ENCODE measurements around the gene NIPBL.

NIPBL gene

DNA sequence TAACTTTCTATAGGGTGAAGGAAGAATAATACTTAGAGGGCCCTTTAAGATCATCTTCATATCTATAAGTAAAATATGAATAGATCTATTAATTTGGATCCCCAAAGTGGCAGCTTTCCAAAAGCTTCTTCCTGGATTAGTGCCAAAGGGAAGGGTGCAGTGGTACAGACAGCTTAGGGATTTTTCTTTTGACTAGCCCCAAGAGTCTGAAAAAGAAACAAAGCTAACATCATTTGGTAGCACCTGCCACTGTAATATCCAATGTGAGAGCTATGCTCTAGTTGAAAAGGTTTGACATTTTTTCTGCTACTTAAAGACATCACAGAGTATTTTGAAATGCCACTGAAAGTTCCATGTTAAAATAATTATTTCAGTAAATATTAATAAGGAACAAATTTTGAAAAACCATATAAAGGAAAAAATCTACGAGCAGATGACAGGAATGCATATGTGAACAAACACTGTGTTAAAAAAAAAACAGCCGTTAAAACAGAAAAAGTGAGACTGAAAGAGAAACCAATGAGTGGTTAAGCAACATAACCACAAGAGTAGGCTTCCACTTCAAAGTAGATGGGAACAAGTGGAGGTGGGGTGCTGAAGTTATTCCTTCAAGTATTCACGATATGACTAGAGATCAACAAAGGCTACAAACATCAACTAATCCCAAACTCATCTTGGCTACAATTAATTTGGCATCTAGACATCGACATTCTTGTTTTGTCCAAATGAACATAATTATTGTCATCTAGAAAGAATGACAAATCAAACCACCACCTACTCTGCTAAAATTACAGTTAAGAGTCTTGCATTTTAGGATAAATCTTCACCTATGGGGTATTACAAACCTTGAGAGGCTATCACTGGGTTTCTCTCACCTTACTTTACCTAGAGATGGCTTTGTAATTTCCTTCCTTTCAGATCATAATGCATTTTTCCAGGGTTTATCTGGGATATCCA lies 235.1 kb downstream of the NIPBL start:
- Histone ChIP-seq H3K27ac (ENCODE audit: low read length) (no peak overlapping the region), H3K27me3 (ENCODE audit: control insufficient read depth in 1 of 2, insufficient read depth in 2 of 2, low read length in 2 of 2) (no peaks in the 10 kb centered on the region), H3K9me3 (ENCODE audit: control insufficient read depth in 2 of 2, low read length in 2 of 2) (no peaks in the 10 kb centered on the region), H3K4me1 (ENCODE audit: control insufficient read depth, insufficient read depth, low read length) (no peaks in the 10 kb centered on the region), H3K36me3 (ENCODE audit: control insufficient read depth in 2 of 2, insufficient read depth in 2 of 2, low read length in 2 of 2) (peaks cover 27 to 38% of the 10 kb centered on the region in 2 donors), H3K9ac (ENCODE audit: low read length in 2 of 2) (no peak overlapping the region), H3K4me3 (ENCODE audit: low read length in 2 of 2) (no peak overlapping the region)

GRCh38 chr5:37112383-37112991 lies 235.9 kb downstream of the NIPBL start:
- H3K9me3 ChIP-seq (ENCODE audit: control insufficient read depth in 2 of 2, low read length in 2 of 2) = no peaks in the 10 kb centered on the region
- no peaks in the 10 kb centered on the region for H3K4me1 ChIP-seq (ENCODE audit: control insufficient read depth, insufficient read depth, low read length)
- no peak overlapping the region for H3K27ac ChIP-seq (ENCODE audit: low read length)
- H3K36me3 ChIP-seq (ENCODE audit: control insufficient read depth in 2 of 2, insufficient read depth in 2 of 2, low read length in 2 of 2) = peaks cover 26 to 32% of the 10 kb centered on the region in 2 donors
- no peaks in the 10 kb centered on the region for H3K27me3 ChIP-seq (ENCODE audit: control insufficient read depth in 1 of 2, insufficient read depth in 2 of 2, low read length in 2 of 2)
- no peak overlapping the region for H3K9ac ChIP-seq (ENCODE audit: low read length in 2 of 2)
- H3K4me3 ChIP-seq (ENCODE audit: low read length in 2 of 2) = no peak overlapping the region
